H1 (cell line): ENCODE measurements around the gene SLC1A5. TPM values are rescaled to one million over a fixed set of nuclear protein-coding genes. Genes with fewer than 3 reads are reported as not detected.

ENCODE experiments used
- BACH1 ChIP-seq: IDR thresholded peaks from 2 replicates; pipeline ENCODE4 v1.6.1; 2012; ENCODE audit warnings: low read length, improper control_type of control experiment
- CHD2 ChIP-seq: IDR thresholded peaks from 2 replicates; pipeline ENCODE4 v1.6.1; 2012; ENCODE audit warnings: low read length, improper control_type of control experiment
- GABPA ChIP-seq: IDR thresholded peaks from 2 replicates; pipeline ENCODE4 v1.6.1; 2011; ENCODE audit warnings: mild to moderate bottlenecking, low read length, moderate library complexity, borderline replicate concordance; ENCODE audit not compliant: insufficient read depth
- NANOG ChIP-seq: IDR thresholded peaks from 2 replicates; pipeline ENCODE4 v1.6.1; 2011; ENCODE audit warnings: low read length, low read depth, mild to moderate bottlenecking, inconsistent platforms; ENCODE audit not compliant: insufficient read depth, poor library complexity, severe bottlenecking
- POU5F1 ChIP-seq: IDR thresholded peaks from 2 replicates; pipeline ENCODE4 v1.6.1; 2011; ENCODE audit warnings: low read depth, mild to moderate bottlenecking, low read length, moderate library complexity
- polyA plus RNA-seq, 7 experiments: library from polyadenylated mRNA; depleted of rRNA in 3 of 7; stranded (reverse) in 5 of 7; unstranded in 2 of 7; fragments of >200 nt in 5 of 7; fragments of 200-250 nt in 2 of 7; gene quantifications; 1 replicate in 5 of 7; 2 replicates in 1 of 7; 4 replicates in 1 of 7; pipeline versions ENCODE4 v1.2.1 to v1.2.3, GENCODE V29; 2011 to 2013; ENCODE audit warnings: missing spikeins in 2 of 7, mixed read lengths in 2 of 7
- total RNA-seq: library from RNA; stranded (reverse); fragmentation: NEBNext Ultra II Directional; extraction: Animal tissue kit (Norgen Biotek cat#: 25700); gene quantifications from 2 replicates; pipeline ENCODE4 v1.2.1, GENCODE V29; 2021

Gene SLC1A5
- total and polyA plus RNA-seq, 2 of the 8 experiments (the other 6 are each of a cell fraction or from before 2014, with no cell fraction given), result 291 to 351 TPM

- no peak for TF ChIP-seq NANOG
- TF ChIP-seq BACH1, result no peak
- TF ChIP-seq POU5F1, result no peak
- no peak for TF ChIP-seq GABPA
- TF ChIP-seq CHD2, result no peak
These were observed 60.2 kb downstream of the SLC1A5 start (continued) for GRCh38 chr19:46728208-46728607.
